GM21825 (cell line): Measurements from ENCODE around the gene SART3.
"Not testable (repeated sequence)": the region's sequence is repeated elsewhere in the genome, so short reads cannot be mapped to it uniquely, and the experiment has no call there.

Experiments
- ATAC-seq: cut with Tn5 transposase; IDR thresholded peaks from one replicate; pipeline ENCODE4 v1.9.1; 2021; ENCODE audit warnings: mild to moderate bottlenecking, moderate library complexity; ENCODE audit not compliant: unreplicated experiment

The SART3 gene

DNA sequence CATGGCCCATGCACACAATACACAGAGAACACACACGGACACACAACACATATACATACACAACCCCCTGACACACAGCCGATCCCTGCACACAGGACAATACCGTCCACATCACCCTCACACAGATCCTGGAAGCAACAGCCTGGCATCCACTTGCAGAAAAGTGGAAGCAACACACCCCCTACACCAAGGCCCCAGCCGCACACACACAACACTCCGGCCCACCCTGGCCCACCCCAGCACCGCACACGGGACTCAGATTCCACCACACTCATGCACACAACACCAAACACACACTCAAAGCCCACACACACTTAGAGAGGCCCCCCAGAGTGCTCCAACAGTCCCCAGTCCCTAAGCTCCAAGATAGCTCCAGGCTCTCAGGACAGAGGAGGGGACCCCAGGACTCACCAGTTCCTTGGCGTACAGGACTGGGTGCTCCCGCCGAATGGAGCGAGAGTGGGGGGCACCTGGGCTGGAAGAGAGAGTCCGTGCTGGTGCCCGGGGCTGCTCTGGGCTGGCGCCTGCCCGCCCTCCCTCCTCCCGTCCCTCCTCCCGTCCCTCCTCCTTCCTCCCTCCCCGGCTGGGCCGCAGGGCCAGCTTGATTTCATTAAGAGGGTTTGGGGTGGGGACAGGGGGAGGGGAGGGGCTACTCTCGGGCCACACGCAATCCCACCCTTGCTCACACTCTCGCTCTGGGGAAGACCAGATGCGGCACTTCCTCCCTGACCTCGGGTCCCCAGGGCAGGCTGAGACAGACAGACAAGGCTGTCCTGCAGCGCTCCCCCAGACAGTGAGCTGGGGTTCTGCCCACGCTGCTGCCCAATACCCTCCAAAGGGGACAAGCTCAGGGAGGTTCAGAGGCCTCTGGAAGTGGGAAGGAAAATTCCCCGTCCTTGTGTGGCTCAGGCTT lies 36.8 kb upstream of the SART3 start, which contains the start of gene TMEM119:
Gene TMEM119 (minus strand): TSS at position 526 of the 913 bp plus-strand sequence. CDS start 5,701 bp downstream, outside the sequence.
- ATAC-seq, result no peak

DNA sequence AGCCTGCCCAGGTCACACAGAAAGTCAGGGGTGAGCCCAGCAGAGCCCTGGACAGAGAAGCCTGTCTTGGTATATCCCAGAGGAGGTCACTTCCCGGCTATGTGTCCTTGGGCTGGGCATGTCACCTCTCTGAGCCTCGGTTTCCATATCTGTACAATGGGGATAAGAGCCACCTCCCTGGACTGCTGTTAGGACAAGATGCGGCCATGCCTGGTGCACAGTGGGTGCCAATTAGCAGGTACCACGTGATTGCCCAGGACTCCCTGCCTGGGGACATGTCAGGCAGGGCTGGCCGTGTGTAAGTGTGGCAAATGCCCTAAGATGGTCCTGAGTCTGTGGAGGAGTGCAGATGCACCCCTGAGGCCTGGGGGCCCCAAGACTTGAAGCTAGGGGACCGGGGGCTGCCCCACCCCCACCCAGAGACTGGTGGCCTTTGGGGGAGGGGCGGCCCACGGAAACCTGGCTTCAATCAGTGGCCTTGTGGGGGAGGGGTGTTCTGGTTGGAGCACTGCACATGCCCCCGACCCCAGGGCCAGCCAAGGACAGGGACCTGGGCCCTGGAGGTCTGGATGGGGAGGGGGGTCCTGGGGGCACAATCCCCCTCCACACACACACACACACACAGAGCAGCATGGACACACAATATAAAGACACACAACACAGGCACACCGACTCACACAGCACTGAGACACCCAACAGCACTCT lies 36.0 kb upstream of the SART3 start:
- no peak for ATAC-seq

DNA sequence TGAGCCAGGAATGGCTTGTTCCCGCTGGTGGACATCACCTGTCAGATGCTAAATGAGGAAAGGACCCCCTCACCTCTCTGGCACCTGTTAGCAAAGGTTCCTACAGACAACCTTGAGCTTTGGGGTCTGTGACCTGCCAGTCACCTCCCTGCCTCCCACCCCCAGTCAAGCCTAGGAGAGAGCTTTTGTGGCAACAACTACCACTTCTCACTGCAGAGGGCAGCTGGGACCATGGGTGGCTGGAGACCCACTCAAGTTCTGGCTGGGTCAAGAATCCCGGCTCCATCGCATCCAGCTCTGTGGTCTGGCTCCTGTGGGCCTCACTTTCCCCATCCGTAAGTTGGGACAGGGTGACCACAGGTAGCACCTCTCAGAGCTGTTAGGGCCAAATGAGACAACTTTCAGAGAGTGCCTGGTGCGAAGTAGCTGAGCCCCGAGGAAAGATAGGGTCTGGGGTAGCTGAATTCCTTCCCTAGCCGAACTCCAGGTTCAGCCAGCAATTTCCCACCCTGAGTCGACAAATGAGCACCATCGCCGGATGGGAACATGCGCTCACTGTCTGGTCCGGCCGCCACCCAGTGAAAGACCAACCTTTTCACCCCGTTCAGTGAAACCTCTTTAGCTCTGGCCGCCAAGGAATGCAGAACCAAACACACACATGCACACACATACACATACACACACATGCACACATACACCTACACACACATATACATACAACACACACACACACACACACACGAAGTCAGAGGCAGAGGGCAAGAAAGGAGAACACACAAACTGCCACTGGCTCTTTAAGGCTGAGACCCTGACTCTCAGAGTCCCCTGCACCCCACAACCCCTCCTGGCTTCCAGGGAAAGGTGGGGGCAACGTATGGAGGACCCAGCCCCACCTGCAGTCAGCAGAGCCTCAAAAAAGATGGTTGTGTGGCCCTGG lies 35.0 kb upstream of the SART3 start:
- ATAC-seq, result no peak

DNA sequence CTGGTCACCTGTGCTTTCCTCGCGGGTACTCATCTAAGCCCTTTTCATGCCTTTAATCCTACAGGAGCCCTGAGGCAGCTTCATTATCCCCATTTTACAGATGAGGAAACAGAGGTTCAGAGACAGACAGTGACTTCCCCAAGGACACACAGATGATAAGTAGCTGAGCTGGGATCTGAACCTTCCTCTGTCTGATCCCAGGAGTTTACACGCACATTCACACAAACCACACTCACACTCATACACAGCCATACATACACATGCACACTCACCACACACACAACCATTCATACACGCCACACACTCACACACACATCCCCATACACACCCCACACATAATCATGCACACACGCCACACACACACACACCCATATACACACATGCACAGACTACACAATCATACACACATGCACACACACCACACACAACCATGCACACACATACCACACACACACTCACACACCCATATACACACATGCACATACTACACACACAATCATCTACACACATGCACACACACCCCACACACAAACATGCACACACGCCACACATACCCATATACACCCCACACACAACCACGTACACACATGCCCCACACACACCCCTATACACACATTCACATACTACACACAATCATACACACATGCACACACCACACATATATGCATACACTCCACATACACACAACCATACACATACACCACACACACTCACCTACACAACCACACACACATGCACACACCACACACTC lies 34.2 kb upstream of the SART3 start:
- no peak for ATAC-seq

DNA sequence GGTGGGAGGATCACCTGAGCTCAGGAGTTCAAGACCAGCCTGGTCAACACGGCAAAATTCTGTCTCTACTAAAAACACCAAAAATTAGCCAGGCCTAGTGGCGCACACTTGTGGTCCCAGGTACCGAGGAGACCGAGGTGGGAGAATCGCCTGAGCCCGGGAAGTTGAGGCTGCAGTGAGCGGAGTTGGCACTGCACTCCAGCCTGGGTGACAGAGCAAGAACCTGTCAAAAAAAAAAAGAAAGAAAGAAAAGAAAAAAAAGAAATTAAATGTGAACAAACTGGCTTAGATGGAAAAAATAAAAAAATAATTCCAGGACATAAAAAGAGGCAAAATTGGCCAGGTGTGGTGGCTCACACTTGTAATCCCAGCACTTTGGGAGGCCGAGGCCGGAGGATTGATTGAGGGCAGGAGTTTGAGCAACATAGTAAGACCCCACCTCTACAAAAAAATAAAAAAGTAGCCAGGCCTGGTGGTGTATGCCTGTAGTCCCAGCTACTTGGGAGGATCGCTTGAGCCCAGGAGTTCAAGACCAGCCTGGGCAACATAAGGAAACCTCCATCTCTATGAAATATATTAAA lies 33.4 kb upstream of the SART3 start:
- no peak for ATAC-seq

DNA sequence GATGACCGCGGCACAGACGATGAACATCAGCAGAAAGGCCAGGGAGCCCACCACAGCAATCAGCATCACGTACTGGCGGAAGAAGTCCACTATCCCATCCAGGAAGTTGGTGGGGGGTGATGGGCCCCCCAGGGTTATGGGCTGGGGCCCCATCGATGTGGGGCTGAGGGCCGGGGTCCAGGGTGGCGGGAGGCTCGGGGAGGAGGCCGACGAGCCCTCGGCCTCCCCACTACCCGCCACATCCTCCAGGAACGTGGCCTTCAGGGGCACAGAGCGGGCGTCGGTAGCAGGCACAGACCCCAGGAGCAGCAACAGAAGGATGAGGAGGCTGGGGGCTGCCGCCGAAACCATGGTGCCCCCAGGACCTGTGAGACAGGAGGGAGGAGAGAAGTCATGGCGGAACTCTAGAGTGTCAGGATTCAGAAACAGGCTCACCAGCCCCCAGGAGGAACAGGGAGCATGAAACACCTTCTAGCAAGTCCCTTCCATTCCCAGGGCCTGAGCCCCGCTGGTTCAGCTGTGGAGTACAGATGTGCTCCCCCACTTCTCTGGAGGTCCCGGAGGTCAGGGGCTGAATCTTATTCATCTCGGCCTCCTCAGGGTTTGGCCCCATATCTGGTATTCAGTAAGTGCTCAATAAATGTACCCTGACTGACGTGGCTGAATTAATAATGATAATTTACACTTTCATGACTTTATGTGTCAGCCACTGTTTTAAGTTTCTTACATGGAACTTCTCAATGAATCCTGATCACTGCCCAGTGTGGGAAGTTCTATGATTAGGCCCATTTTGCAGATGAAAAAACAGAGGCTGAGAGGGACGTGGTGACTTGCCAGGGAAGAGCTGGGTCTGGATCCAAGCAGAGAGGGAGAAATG lies 31.3 kb upstream of the SART3 start:
- ATAC-seq, result no peak

DNA sequence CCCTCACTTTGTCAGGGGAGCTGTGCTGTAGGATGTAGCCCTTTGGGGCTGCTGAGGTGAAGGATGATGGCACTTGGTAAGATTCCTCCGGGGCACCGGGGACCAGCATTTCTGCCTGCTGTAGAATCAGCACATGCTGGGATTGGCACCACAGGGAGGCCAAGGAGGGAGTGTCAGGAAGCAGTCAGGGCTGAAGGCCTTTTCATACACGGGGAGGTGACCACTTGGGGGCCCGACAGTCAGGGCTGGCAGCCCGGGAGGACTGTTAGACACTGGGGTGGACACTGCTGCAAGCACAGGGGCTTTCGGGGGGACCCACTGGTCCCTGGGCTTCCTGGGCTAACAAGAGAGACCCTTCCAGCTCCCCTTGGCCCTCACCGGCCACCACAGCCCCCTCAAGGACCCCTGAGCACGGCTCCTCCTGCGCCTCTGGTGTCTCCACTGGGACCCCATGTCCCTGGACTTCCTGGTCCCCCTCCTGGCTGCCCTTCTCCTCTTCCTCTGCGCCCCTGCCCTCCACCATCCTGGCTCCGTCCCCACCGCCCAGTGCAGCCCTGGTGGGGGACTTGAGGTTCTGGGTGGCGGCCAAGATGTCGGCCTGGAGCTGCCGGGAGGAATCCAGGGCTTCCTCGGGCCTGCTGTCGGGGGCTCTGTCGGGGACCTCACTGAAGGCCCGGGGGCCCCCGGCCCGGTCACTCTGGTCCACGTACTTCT lies 30.5 kb upstream of the SART3 start:
- ATAC-seq, result no peak

DNA sequence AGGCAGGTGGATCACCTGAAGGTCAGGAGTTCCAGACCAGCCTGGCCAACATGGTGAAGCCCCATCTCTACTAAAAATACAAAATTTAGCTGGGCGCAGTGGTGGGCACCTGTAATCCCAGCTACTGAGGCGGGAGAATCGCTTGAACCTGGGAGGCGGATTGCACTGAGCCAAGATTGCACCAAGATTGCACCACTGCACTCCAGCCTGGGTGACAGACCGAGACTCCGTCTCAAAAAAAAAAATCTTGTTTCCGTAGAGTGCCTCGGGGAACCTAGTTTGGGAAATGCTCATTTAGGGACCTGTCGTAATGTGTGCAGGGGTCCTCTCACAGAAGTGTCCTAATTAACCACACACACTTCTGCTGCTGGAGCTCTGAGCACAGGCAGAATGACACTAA lies 29.5 kb upstream of the SART3 start:
- not testable (repeated sequence) for ATAC-seq

DNA sequence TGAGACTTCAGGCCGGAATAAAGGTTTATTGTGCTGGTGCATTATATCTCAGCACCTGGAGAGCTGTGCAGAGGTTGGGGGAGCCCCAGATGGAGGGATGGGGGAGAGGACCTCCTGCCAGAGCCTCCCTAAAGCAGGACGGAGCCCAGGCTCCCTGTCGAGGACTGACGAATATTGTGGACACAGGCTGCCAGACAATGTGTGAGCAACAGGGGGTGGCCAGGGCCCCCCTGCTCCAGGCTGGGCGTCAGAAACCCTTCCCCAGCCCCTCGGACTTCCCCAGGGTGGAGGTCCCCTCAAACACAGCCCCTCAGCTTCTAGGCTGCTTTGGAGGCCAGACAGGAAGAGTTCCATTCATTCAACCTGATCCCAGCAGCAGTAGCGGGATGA lies 28.9 kb upstream of the SART3 start:
- no peak for ATAC-seq

DNA sequence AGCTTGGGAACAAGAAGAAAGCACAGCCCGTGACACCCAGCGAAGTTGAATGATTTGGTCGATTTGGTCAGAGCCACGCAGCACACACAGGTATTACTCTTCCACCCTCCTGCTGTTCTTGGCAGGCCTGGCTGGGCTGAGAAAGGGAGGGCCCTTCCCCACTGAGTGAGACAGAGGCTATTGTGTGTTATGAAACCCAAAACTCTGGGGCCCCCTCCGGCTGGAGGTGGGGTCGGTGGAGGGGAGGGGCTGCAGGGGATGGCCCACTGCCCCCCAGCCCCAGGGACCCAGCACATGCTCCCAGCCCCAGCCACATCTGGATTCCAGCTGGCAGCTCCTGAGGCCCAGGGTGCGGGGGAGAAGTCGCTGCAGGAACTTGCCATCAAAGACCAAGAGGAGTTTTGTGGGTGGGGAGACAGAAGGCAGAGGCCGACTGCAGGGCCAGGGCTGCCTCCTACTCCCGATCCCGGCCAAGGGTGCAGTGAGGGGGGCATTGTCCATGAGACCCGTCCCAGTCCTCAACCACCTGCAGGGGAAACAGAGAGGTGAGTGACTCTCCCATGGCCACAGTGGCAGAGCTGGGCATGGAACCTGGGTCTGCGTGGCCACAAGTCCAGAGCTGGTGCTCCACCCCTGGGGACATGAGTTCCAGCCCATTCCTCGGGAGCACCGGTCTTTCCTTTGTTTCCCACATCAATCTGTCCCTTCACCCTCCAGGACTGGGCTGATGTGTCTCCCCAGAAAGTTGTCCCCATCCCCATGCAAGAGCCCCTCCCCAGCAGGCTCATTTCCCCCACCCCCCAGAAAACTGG lies 28.3 kb upstream of the SART3 start:
- no peak for ATAC-seq

DNA sequence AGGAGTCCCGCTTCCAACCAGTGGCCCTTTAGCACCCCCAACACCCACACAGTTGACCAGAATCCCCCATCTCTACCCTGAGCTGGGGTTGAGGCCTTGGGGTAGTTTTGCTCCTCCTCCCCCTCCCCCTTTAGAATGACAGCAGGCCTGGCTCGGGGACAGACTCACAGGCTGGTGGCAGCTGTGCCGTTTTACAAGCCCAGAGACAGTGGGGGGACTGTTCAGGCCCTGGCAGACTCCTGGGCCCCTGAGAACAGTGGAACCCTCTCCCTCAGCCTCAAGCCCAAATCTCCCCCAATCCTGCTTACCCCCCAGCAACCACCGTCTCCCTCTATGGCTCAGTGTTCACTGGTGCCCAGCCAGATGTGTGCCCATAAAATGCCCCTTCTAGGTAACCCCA lies 26.9 kb upstream of the SART3 start:
- ATAC-seq, result no peak

DNA sequence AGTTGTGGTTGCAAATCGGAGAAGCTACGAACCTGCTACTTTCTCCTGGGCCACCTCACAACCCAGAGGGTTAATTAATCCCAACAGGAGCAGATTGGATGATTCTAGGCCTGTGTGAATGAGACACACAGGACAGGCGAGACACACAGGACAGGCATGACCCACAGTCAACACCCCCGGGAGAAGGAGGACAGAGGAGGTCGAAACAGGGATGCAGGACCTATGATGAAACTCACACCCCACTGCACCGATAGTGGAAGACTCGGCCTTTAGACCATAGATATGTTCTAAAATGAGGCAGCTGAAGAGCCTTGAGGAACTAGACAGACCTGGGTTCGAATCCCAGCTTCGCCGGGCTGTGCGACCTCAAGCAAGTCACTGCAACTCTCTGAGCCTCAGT lies 25.3 kb upstream of the SART3 start:
- ATAC-seq, result no peak

DNA sequence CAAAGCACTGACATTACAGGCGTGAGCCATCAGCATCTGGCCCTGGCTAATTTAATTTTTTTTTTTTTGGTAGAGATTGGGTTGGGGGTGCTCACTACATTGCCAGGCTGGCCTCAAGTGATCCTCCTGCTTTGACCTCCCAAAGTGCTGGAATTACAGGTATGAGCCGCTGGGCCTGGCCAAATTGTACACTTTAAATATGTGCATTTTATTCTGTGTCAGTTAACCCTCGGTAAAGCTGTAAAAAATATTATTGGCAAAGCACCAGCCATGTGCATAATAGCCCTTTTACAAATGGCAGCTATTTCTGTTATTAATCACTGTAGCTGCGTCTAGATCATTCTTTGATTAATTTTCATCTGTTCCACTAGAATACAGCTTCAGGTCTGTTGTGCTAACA lies 24.9 kb upstream of the SART3 start:
- ATAC-seq, result no peak

DNA sequence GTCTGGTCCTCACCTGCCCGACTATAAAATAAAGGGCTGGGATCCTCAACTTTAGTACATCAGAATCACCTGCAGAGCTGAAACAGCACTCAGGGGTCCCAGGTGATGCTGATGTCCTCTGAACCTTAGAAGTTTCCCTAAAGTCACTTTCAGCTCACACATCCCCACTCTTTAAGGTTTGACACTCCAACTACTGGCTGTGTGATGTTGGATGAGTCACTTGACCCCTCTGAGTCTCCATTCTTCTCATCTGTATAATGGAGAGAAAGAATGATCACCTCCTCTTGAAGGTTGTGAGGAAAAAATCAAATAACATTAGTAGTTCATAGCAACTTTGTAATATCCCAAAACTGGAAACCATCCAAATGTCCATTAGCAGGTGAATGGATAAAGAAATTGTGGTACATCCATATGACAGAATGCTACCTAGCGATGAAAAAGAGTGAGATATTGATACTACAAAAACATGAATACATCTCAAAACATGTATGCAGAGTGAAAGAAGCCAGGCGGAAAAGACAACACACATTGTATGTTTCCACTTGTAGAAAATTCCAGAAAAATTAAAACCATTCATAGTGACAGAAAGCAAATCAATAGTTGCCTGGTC lies 23.6 kb upstream of the SART3 start:
- no peak for ATAC-seq

DNA sequence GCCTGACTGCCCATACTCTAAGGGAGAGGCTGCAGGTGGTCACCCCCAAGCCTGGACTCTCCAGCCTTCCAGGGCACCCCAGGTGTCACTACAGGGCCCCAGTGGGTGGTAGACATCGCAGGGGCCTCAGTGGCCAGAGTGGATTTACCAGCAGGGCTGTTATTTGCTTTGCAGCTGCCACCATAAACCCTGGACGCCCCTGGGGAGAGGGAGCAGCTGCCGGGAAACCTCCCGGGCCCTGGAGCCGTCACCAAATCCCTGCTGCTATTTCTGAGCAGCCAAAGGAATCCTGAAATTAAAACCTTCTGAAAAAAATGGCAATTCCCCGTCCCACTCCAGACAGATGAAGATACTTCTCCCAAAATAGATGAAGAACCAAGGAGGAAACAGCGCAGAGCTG lies 23.0 kb upstream of the SART3 start:
- ATAC-seq, result no peak

DNA sequence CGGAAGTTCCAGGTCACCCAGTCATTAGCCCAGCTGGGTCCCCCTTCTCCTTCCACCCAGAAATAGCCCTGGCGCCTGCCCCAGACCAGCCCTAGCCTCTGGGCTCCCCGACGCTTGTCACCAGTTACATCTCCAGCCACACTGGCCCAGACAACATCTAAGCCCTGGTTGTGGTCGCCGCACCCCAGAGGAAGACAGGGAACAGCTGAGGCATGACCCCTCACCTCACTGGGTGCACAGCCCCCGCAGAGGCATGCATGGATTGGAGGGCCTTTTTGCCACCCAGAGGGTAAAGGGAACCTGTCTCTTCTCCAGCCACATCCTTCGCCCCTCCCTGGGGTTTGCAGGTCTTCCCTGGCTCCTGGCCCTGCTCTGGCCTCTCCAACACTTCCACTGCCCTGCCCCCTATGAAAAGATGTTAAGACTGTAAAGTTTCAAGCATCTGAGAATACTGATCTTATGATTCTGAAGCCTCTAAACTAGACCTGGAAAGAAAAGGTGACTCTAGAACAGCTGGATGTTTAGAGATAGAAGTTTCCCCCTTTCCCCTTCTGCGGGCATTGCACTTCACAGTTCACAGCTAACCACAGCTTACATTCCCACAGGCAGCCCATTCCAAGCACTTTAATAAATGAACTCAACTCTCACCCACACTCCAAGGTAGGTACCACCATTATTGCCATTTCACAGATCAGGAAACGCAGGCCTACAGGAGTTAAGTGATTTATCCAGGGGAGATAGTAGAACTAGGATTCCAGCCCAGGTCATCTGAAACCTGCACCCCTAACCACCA lies 22.2 kb upstream of the SART3 start:
- ATAC-seq, result no peak
